SK-N-SH treated with all-trans-retinoic acid at 6 μM for 48 hours (cell line): ENCODE results near the gene RBM17.

Experiments
- ATAC-seq: fragments of 200-7000 bp; cut with Tn5 transposase; 3 replicates; pipeline ENCODE4 v1.9.1; 2020; ENCODE audit warnings: mild to moderate bottlenecking, moderate library complexity
- ARNTL ChIP-seq: fragments of 450-650 bp; formaldehyde crosslinking; IDR thresholded peaks from 2 replicates; pipeline ENCODE4 v1.5.0; 2020; ENCODE audit warnings: low read depth, mild to moderate bottlenecking, moderate library complexity, borderline replicate concordance
- BACH2 ChIP-seq: fragments of 250-450 bp; sonication (Bioruptor Pico); IDR thresholded peaks from 2 replicates; pipeline ENCODE4 v1.9.0; 2021; ENCODE audit warnings: mild to moderate bottlenecking, borderline replicate concordance
- CREB5 ChIP-seq: fragments of 250-450 bp; sonication (Bioruptor Pico); IDR thresholded peaks from 2 replicates; pipeline ENCODE4 v1.5.1; 2020; ENCODE audit warnings: low read depth, mild to moderate bottlenecking, moderate library complexity
- GLIS3 ChIP-seq: fragments of 250-450 bp; sonication (Bioruptor Pico); IDR thresholded peaks from 2 replicates; pipeline ENCODE4 v1.5.0; 2020; ENCODE audit warnings: mild to moderate bottlenecking, moderate library complexity
- ISL1 ChIP-seq: fragments of 250-450 bp; sonication (Bioruptor Pico); IDR thresholded peaks from 2 replicates; pipeline ENCODE4 v2.1.2; 2022; ENCODE audit warnings: mild to moderate bottlenecking, moderate library complexity
- OSR1 ChIP-seq: fragments of 250-450 bp; sonication (Bioruptor Pico); IDR thresholded peaks from 2 replicates; pipeline ENCODE4 v1.8.0; 2022; ENCODE audit warnings: moderate library complexity, mild to moderate bottlenecking, inconsistent platforms
- PATZ1 ChIP-seq: fragments of 250-450 bp; sonication (Bioruptor Pico); IDR thresholded peaks from 2 replicates; pipeline ENCODE4 v1.8.0; 2020; ENCODE audit warnings: mild to moderate bottlenecking, moderate library complexity, borderline replicate concordance
- PPARA ChIP-seq: fragments of 250-450 bp; sonication (Bioruptor Pico); IDR thresholded peaks from 2 replicates; pipeline ENCODE4 v1.5.0; 2020; ENCODE audit warnings: mild to moderate bottlenecking, borderline replicate concordance
- RARB ChIP-seq: fragments of 250-450 bp; sonication (Bioruptor Pico); IDR thresholded peaks from 2 replicates; pipeline ENCODE4 v1.8.0; 2021; ENCODE audit warnings: mild to moderate bottlenecking, moderate library complexity
- SNAI2 ChIP-seq: fragments of 250-450 bp; sonication (Bioruptor Pico); IDR thresholded peaks from 2 replicates; pipeline ENCODE4 v1.5.0; 2020; ENCODE audit warnings: mild to moderate bottlenecking, moderate library complexity
- TCF4 ChIP-seq: fragments of 250-450 bp; sonication (Bioruptor Pico); IDR thresholded peaks from 2 replicates; pipeline ENCODE4 v1.8.0; 2021; ENCODE audit warnings: mild to moderate bottlenecking, moderate library complexity, borderline replicate concordance
- TOX ChIP-seq: fragments of 250-450 bp; sonication (Bioruptor Pico); IDR thresholded peaks from 2 replicates; pipeline ENCODE4 v1.8.0; 2021; ENCODE audit warnings: mild to moderate bottlenecking, moderate library complexity, borderline replicate concordance
- TSHZ2 ChIP-seq: fragments of 250-450 bp; sonication (Bioruptor Pico); IDR thresholded peaks from 2 replicates; pipeline ENCODE4 v1.5.0; 2020; ENCODE audit warnings: mild to moderate bottlenecking, moderate library complexity
- ZC3H10 ChIP-seq: fragments of 250-450 bp; sonication (Bioruptor Pico); IDR thresholded peaks from 2 replicates; pipeline ENCODE4 v1.5.1; 2021; ENCODE audit warnings: mild to moderate bottlenecking, moderate library complexity
- ZFP3 ChIP-seq: fragments of 250-450 bp; sonication (Bioruptor Pico); IDR thresholded peaks from 2 replicates; pipeline ENCODE4 v1.5.0; 2020; ENCODE audit warnings: mild to moderate bottlenecking, moderate library complexity
- ZFP30 ChIP-seq: fragments of 450-650 bp; formaldehyde crosslinking; IDR thresholded peaks from 2 replicates; pipeline ENCODE4 v1.5.0; 2022; ENCODE audit warnings: mild to moderate bottlenecking, moderate library complexity
- ZNF565 ChIP-seq: fragments of 450-650 bp; formaldehyde crosslinking; conservative IDR thresholded peaks from 2 replicates; pipeline ENCODE4 v1.5.0; 2020; ENCODE audit warnings: low read depth, mild to moderate bottlenecking, moderate library complexity
- ZNF70 ChIP-seq: fragments of 450-650 bp; formaldehyde crosslinking; IDR thresholded peaks from 2 replicates; pipeline ENCODE4 v1.5.0; 2020; ENCODE audit warnings: mild to moderate bottlenecking, moderate library complexity
- TF ChIP-seq, protein P1 (sequence below): fragments of 250-450 bp; sonication (Bioruptor Pico); IDR thresholded peaks from 2 replicates; pipeline ENCODE4 v1.8.0; 2021; ENCODE audit warnings: low read depth, mild to moderate bottlenecking, moderate library complexity, borderline replicate concordance
- TF ChIP-seq, protein P2 (sequence below): fragments of 250-450 bp; sonication (Bioruptor Pico); IDR thresholded peaks from 2 replicates; pipeline ENCODE4 v1.5.1; 2021; ENCODE audit warnings: mild to moderate bottlenecking, moderate library complexity

Gene RBM17

GRCh38 chr10:6072215-6072934 lies 16.5 kb upstream of the RBM17 start:
- no peak for ATAC-seq
- TF ChIP-seq PPARA (CRISPR knock-in tag) (no peak), ZFP3 (CRISPR knock-in tag) (no peak), ZC3H10 (CRISPR knock-in tag) (no peak), BACH2 (CRISPR knock-in tag) (no peak), OSR1 (CRISPR knock-in tag) (no peak), ARNTL (CRISPR knock-in tag) (no peak), TCF4 (CRISPR knock-in tag) (no peak), ZFP30 (CRISPR knock-in tag) (no peak), TOX (no peak), ISL1 (CRISPR knock-in tag) (no peak), TSHZ2 (CRISPR knock-in tag) (no peak), RARB (CRISPR knock-in tag) (no peak), CREB5 (CRISPR knock-in tag) (no peak), ZNF70 (CRISPR knock-in tag) (no peak), PATZ1 (CRISPR knock-in tag) (no peak), GLIS3 (CRISPR knock-in tag) (no peak), SNAI2 (CRISPR knock-in tag) (no peak)
- TF ChIP-seq, protein P1, sequence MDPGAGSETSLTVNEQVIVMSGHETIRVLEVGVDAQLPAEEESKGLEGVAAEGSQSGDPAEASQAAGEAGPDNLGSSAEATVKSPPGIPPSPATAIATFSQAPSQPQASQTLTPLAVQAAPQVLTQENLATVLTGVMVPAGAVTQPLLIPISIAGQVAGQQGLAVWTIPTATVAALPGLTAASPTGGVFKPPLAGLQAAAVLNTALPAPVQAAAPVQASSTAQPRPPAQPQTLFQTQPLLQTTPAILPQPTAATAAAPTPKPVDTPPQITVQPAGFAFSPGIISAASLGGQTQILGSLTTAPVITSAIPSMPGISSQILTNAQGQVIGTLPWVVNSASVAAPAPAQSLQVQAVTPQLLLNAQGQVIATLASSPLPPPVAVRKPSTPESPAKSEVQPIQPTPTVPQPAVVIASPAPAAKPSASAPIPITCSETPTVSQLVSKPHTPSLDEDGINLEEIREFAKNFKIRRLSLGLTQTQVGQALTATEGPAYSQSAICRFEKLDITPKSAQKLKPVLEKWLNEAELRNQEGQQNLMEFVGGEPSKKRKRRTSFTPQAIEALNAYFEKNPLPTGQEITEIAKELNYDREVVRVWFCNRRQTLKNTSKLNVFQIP, result no peak
- TF ChIP-seq, protein P2, sequence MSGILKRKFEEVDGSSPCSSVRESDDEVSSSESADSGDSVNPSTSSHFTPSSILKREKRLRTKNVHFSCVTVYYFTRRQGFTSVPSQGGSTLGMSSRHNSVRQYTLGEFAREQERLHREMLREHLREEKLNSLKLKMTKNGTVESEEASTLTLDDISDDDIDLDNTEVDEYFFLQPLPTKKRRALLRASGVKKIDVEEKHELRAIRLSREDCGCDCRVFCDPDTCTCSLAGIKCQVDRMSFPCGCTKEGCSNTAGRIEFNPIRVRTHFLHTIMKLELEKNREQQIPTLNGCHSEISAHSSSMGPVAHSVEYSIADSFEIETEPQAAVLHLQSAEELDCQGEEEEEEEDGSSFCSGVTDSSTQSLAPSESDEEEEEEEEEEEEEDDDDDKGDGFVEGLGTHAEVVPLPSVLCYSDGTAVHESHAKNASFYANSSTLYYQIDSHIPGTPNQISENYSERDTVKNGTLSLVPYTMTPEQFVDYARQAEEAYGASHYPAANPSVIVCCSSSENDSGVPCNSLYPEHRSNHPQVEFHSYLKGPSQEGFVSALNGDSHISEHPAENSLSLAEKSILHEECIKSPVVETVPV, result no peak
- TF ChIP-seq, all 23 proteins: peak for 0

- TF ChIP-seq PPARA (CRISPR knock-in tag) (no peak), GLIS3 (CRISPR knock-in tag) (no peak), ZNF565 (CRISPR knock-in tag) (no peak), ISL1 (CRISPR knock-in tag) (0 out of 2 replicates have a peak, but pooled peaks have one; percentile 18)
- peak; percentile 77 for ATAC-seq
Observed at GRCh38 chr10:6074489-6075301, 14.1 kb upstream of the RBM17 start.
